Measurements from ENCODE around the gene PROSER2.
A peak's percentile ranks its signal among the peaks of the same experiment; 100 is the strongest.
"Not testable (repeated sequence)": the region's sequence is repeated elsewhere in the genome, so short reads cannot be mapped to it uniquely, and the experiment has no call there.

PROSER2 gene

GRCh38 chr10:11835704-11836103 is 12.5 kb downstream of the PROSER2 start:
- no peak for DNase-seq (ENCODE audit: low read depth in 2 of 2)

- no peak for DNase-seq (ENCODE audit: low read depth in 2 of 2)
Measured at GRCh38 chr10:11837372-11838161, 14.4 kb downstream of the PROSER2 start.

DNA sequence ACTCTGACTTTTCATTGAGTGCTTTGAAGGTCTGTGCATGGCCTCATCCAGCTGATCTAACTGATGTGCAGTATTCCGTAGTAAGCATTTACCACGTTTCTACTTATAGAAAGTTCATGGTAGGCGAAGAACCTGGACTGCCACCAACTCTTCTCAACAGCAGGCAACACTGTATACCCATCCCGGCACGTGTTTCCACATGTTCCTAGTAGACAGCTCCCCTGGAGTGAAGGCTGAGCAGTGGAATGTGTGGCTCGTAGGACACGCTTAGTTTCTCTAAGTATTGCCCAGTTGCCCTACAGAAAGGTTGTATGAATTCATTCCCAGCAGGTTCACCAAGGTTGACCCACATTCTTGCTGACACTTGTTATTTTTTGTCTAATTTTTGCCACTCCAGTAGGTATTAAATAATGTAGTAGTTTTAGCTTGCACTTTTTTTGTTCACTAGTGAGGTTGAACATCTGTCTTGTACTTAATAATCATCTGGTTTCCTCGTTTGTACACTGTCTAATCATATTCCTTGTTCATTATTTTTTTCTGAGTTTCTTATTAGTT is 15.2 kb downstream of the PROSER2 start:
- no peak for DNase-seq (ENCODE audit: low read depth in 2 of 2)

- no peak for DNase-seq (ENCODE audit: low read depth in 2 of 2)
Measured at GRCh38 chr10:11841375-11841774, 18.2 kb downstream of the PROSER2 start.

DNA sequence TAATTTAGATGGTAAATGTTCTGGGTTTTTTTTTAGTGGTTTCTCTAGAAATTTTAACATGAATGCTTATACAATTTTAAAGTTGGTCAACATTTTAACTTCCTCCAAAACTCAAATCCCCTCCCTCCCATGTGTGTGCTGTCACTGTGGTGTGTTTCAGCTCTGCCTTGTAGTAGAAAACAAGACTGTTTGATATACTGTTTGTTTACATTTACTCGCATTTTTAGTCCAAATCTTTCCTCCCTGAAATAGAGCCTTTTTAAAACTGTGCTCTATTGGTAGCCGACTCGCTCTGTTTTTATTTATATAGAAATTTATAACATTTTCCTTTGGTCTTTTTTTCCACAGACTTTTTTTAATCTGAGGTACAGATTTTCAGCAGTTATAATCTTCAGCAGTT is 19.3 kb downstream of the PROSER2 start:
- DNase-seq (ENCODE audit: low read depth in 2 of 2): no peak

DNA sequence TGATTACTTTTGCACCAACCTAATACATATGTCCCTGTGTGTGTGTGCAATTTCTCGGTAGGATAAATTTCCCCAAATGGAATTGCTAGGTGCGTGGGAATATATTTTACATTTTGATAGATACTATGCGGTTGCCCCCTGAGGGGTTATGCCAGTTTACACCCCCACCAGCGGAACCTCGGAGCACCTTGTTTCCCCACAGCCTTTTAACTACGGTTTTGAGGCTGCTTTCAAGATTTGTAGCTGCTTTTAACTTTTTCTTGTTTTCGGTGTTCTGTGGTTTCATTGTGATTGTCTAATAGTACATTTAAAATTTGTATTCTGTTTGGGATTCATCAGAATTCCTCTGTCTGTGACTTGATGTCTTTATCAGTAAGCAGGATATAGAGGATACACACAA is 22.0 kb downstream of the PROSER2 start:
- DNase-seq (ENCODE audit: low read depth in 2 of 2): no peak

DNA sequence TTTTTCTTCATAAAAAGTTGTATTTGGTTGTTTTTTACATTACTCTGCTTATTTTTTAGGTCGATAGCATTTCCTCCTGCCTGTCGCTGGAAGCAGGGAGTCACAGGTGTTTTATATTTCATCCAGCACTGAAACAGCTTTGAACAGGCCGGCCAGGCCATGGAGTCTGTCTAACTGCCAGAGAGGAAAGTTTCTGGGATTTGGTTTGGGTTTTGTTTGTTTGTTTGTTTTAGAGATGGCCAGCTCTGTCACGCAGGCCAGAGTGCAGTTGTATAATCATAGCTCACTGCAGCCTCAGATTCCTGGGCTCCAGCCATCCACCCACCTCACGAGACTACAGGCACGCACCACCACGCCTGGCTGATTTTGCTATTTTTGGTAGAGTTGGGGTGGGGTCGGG is 23.4 kb downstream of the PROSER2 start:
- DNase-seq (ENCODE audit: low read depth in 2 of 2): no peak

GRCh38 chr10:11849277-11849676 is 26.1 kb downstream of the PROSER2 start:
- no peak for DNase-seq (ENCODE audit: low read depth in 2 of 2)

DNA sequence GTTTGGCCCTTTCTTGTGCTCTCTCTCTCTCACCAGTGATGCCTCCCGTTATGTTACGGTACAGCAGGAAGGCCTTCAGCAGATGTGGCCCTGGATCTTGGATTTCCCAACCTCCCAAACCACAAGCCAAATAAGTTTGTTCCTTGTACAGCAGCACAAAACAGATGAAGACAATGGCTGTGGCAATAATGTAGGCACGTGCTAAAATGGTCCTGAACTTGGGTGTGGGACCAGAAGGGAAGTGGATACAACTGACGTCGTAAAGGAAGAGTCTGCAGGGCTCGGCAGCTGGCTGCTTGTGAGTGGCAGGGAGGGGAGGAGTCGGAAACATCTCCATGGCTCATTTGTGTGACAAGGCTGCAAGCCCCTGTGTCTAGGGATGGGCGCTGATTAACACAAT is 26.8 kb downstream of the PROSER2 start:
- DNase-seq (ENCODE audit: low read depth in 2 of 2): no peak

GRCh38 chr10:11851910-11852309 is 28.8 kb downstream of the PROSER2 start:
- DNase-seq (ENCODE audit: low read depth in 2 of 2): no peak

DNA sequence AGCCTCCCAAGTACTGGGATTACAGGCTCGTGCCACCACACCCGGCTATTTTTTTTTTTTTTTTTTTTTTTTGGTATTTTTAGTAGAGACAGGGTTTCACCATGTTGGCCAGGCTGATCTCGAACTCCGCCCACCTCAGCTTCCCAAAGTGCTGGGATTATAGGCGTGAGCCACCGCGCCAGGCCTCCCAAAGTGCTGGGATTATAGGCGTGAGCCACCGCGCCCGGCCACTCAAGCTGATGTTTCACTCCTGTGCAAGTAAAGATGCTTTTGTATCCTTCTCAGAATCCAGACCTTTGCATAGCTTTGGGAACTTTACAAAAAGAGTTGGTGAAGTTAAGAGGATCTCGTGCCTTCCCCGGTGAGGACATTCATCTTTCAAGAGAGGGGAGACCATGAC is 29.5 kb downstream of the PROSER2 start:
- not testable (repeated sequence) for DNase-seq (ENCODE audit: low read depth in 2 of 2)

GRCh38 chr10:11853468-11853867 is 30.3 kb downstream of the PROSER2 start:
- no peak for DNase-seq (ENCODE audit: low read depth in 2 of 2)

DNA sequence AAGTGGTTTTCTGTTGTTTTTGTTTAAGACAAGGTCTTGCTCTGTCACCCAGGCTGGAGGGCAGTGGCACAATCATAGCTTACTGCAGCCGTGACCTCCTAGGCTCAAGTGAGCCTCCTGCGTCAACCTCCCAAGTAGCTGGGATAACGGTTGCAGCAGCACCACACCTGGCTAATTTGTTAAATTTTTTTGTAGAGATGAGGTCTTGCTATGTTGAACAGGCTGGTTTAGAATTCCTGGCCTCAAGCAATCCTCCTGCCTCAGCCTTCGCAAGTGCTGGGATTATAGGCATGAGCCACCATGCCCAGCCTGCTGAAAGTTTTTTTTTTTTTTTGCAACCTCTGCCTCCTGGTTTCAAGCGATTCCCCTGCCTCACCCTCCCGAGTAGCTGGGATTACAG is 31.1 kb downstream of the PROSER2 start:
- no peak for DNase-seq (ENCODE audit: low read depth in 2 of 2)

DNA sequence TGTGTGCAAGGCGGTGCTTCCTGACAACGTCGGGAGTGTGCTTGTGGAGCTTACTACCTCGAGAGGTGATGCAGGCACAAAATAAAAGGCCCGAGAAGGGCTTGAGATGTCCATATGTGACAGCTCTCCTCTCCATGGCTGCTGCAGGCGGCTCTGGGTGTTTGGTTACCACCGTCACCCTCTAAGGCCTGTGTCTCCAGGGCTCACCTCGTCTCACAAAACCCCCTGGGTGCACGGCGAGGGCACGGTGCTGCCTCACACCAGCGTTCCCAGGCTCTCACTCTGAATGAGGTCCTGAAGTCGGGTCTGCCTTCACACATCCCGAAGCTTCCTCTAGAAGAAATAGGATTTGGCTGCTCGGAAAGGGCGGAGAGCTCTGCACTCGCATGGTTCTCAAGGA is 32.9 kb downstream of the PROSER2 start:
- no peak for DNase-seq (ENCODE audit: low read depth in 2 of 2)

GRCh38 chr10:11856678-11857077 is 33.5 kb downstream of the PROSER2 start:
- no peak for DNase-seq (ENCODE audit: low read depth in 2 of 2)

DNA sequence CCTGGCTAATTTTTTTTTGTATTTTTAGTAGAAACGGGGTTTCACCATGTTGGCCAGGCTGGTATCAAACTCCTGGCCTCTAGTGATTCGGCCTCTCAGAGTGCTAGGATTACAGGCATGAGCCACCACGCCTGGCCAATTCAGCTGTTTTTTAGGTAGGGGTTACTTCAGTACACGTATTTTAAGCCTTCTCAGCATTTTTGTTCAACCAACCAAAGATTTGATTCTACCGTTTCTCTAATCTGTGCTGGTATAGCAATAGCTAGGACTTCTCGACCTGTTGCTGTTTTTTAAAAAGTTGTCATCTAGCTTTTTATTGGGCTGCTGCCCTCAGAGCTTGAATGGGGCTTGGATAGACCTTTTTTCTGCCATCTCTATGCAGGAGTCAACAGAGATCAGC is 34.9 kb downstream of the PROSER2 start:
- DNase-seq (ENCODE audit: low read depth in 2 of 2): no peak

DNA sequence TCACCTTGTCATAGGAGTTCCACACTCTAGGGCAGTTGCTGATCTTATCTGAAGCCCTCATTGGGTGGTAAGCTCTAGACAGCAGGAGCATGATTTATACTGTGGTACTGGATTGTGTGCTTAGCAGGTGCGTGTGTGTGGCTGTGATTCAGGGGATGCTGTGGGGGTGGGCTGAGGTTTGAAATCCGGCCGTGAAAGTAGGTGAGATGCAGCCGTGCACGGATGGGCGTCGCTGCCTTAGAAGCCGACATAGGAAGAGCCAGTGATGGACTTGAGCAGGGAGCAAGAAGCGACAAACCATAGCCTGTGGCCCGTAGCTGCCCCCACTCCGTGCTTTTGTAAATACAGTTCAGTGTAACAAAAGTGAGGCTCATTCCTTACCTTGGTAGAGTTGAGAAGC is 38.2 kb downstream of the PROSER2 start:
- DNase-seq (ENCODE audit: low read depth in 2 of 2): no peak

GRCh38 chr10:11861811-11862428 is 38.8 kb downstream of the PROSER2 start:
- no peak for DNase-seq (ENCODE audit: low read depth in 2 of 2)

- peak; percentile 35 to 40 for DNase-seq (ENCODE audit: low read depth in 2 of 2)
Measured at GRCh38 chr10:11863353-11864109, 40.4 kb downstream of the PROSER2 start.

GRCh38 chr10:11864727-11865126 is 41.6 kb downstream of the PROSER2 start:
- DNase-seq (ENCODE audit: low read depth in 2 of 2): no peak

GRCh38 chr10:11865561-11865960 is 42.4 kb downstream of the PROSER2 start:
- DNase-seq (ENCODE audit: low read depth in 2 of 2): no peak

DNA sequence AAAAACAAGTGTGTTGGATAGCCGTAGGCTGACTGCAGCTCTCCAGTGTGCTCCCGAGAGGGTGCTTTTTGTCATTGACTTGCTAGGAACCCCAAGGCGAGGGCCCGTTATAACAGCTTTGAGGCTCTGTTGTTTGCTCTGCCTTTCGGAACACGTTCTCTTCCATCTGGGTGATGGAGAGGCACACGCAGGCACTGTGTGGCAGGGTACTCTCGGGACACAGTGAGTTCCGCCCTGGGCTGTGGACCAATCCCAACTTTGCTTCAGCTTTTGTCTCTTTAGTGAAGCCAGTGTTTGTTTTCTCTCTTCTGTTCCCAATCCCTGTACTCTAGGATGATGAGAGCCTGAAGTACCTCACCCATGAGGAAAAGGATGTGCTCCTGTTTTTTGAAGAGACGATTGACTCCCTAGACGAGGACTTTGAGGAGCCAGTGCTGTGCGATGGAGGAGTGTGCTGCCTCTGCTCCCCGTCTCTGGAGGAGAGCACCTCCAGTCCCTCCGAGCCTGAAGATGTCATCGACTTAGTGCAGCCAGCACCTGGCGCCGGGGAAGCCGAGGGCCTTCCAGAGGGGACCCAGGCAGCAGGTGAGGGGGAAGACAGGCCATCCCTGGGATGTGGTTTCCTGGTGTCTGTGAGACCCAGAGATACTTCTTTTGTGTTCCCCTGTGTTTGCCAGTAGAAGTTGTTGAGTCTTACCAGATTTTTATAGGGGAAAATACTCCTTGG is 43.2 kb downstream of the PROSER2 start:
- no peak for DNase-seq (ENCODE audit: low read depth in 2 of 2)

Measured in stimulated activated CD4-positive, alpha-beta T cell treated with anti-CD3 and anti-CD28 coated beads, Interleukin-12 subunit alpha, Interleukin-12 subunit beta, amount 100 ng/mL, for 24 hours (primary cell).